Adrenal gland (tissue), 12 donors: ENCODE data around the gene NR2E1. TPM values are rescaled to one million over a fixed set of nuclear protein-coding genes. Genes with fewer than 3 reads are reported as not detected.
A peak's percentile ranks its signal among the peaks of the same experiment; 100 is the strongest.

Source experiments
- DNase-seq, 7 donors: peaks; one replicate each; pipeline ENCODE4 v3.0.0-alpha.2; 2019 to 2020
- H3K27ac ChIP-seq, 5 donors: fragments of 200-600 bp; sonication (generic) in 4 of 5; 1 replicate in 3 of 5; 2 replicates in 2 of 5; pipeline versions ENCODE4 v1.5.1 to v1.8.0; 2016 to 2020; ENCODE audit warnings: mild to moderate bottlenecking in 1 of 5
- H3K27me3 ChIP-seq: fragments of 200-600 bp; 2 replicates; pipeline ENCODE4 v1.8.0; 2021
- H3K36me3 ChIP-seq, 2 donors: fragments of 200-600 bp; replicated peaks in 1 of 2; 1 replicate in 1 of 2; 2 replicates in 1 of 2; pipeline versions ENCODE4 v1.5.1 to v1.8.0; 2018 to 2022
- H3K4me1 ChIP-seq, 2 donors: fragments of 200-600 bp; replicated peaks in 1 of 2; 1 replicate in 1 of 2; 2 replicates in 1 of 2; pipeline versions ENCODE4 v1.5.1 to v1.8.0; 2018 to 2021
- H3K4me3 ChIP-seq, 4 donors: fragments of 200-600 bp; sonication (generic) in 3 of 4; one replicate each; pipeline ENCODE4 v1.5.1; 2016 to 2018
- H3K9me3 ChIP-seq, 3 donors: fragments of 200-600 bp; sonication (generic) in 1 of 3; replicated peaks in 1 of 3; 1 replicate in 2 of 3; 2 replicates in 1 of 3; pipeline versions ENCODE4 v1.5.1 to v1.8.0; 2016 to 2021
- POLR2A ChIP-seq, 2 donors: fragments of 450-650 bp; IDR thresholded peaks; one replicate each; pipeline ENCODE4 v1.6.1; 2017; ENCODE audit warnings: antibody characterized with exemption in 2 of 2, mild to moderate bottlenecking in 2 of 2, moderate library complexity in 1 of 2
- WGBS, 4 donors: extraction: QIAGEN DNeasy Blood & Tissue Kit in 2 of 4; methylation state at CpG; one replicate each; pipeline versions ENCODE4 v1.1.5 to v1.1.7; 2013 to 2017; 5-methylcytosine and 5-hydroxymethylcytosine counted together
- intact Hi-C, 2 donors: fragments of 100-400 bp; cut with DNase I; formaldehyde crosslinking; loops; one replicate each; pipeline versions ENCODE4 v1.14.1 to v1.15.0; 2022 to 2023
- polyA plus RNA-seq, 3 donors: library from polyadenylated mRNA; stranded (reverse); fragments of 200-250 nt in 2 of 3; fragments of 350-450 nt in 1 of 3; fragmentation: Illumina TruSeq in 1 of 3; extraction: RNeasy Lipid Tissue Mini Kit (QIAGEN cat#74804) in 1 of 3; gene quantifications; one replicate each; pipeline ENCODE4 v1.2.3, GENCODE V29; 2013 to 2014
- total RNA-seq, 9 donors: library from RNA; depleted of rRNA in 4 of 9; stranded (reverse); fragments of >200 nt in 4 of 9; fragments of 120-200 nt in 1 of 9; fragmentation: NEBNext Ultra II Directional in 1 of 9; extraction: Animal tissue kit (Norgen Biotek cat#: 25700) in 1 of 9; gene quantifications; one replicate each; pipeline versions ENCODE4 v1.1.0 to v1.2.4, GENCODE V29; 2013 to 2023
- TF ChIP-seq, protein P1 (sequence below), 6 experiments: fragments of 450-650 bp in 4 of 6; fragments of 200-600 bp in 2 of 6; sonication (generic) in 1 of 6; IDR thresholded peaks; 1 replicate in 5 of 6; 2 replicates in 1 of 6; pipeline versions ENCODE4 v1.5.1 to v1.8.0; 2016 to 2021; ENCODE audit warnings: antibody characterized with exemption in 6 of 6, mild to moderate bottlenecking in 2 of 6, moderate library complexity in 1 of 6
- donor health status: healthy with polysubstance abuse.
- donor health status: Bipolar disorder and iron deficiency.
- donor health status: DM: yes; HTN: yes; CAD: no.
- donor health status: DM: no; HTN: no; CAD: no.
- donor health status: DM: no; HTN: no; CAD: no.
- donor health status: DM: yes; HTN: yes; CAD: no.

NR2E1 gene
- total and polyA plus RNA-seq, 12 donors, result 0.08 to 2.3 (median 0.61) TPM; not detected in 3

DNA sequence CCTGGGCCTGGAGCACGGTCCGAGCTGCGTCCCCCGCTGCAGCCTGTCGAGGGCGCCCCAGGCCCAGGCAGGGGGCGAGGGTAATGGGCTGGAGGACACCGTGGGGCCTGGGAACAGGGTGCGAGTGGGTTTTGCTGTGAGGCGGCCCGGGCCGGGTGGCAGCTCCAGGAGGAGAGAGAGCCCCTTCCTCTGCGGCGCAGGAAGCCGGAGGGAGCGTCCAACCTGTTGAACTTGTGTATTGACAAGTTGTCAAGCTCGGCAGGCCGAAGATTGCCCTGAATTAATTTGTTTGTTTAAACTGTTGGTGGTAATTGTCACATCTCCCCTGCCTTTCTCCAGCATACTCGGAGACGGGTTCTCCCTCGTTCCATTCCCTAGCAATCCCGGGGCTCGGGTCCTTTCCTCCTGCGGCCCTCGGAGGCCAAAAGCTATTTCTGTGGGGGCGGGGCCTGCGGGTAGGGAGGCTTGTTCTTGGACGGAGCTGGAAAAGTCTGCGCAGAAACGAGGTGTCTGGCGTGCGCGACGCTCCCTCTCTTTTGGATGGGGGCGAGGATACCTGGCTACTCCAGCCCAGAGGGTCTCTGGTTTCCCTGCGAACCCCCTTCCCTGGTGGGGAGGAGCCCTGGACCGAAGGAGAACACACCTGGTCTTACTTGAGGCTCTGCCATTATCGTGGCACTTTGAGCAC, 9.9 kb downstream of the NR2E1 start:
- 3 to 6% (median 5%) methylated on average over 25 to 38 of the region's 38 CpGs for WGBS, 4 donors

GRCh38 chr6:108176281-108177089, 10.7 kb downstream of the NR2E1 start:
- TF ChIP-seq, protein P1, sequence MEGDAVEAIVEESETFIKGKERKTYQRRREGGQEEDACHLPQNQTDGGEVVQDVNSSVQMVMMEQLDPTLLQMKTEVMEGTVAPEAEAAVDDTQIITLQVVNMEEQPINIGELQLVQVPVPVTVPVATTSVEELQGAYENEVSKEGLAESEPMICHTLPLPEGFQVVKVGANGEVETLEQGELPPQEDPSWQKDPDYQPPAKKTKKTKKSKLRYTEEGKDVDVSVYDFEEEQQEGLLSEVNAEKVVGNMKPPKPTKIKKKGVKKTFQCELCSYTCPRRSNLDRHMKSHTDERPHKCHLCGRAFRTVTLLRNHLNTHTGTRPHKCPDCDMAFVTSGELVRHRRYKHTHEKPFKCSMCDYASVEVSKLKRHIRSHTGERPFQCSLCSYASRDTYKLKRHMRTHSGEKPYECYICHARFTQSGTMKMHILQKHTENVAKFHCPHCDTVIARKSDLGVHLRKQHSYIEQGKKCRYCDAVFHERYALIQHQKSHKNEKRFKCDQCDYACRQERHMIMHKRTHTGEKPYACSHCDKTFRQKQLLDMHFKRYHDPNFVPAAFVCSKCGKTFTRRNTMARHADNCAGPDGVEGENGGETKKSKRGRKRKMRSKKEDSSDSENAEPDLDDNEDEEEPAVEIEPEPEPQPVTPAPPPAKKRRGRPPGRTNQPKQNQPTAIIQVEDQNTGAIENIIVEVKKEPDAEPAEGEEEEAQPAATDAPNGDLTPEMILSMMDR (IDR thresholded peaks at IDR 0.05), result no peak
- no peak for TF ChIP-seq POLR2A (IDR thresholded peaks at IDR 0.05)
- Histone ChIP-seq H3K27me3 (peaks cover 50% of the 10 kb centered on the region), H3K9me3 (no peaks in the 10 kb centered on the region), H3K4me1 (peaks cover 0 to 14% of the 10 kb centered on the region in 2 donors), H3K4me3 (peak overlapping the region in 2 of 4 donors; percentile 21 to 49), H3K27ac (no peak overlapping the region), H3K36me3 (no peaks in the 10 kb centered on the region)
- intact Hi-C loops, result loop anchor here in 1 of 2 donors (10.0 kb wide), 2 partner anchors 88 to 318 kb away; partner anchors contain the start of gene SNX3
- no peak for DNase-seq
- 18 to 41% (median 21%) methylated on average over 24 to 46 of the region's 46 CpGs for WGBS, 4 donors

More for the DNA sequence above, 9.9 kb downstream of the NR2E1 start:
- H3K9me3 ChIP-seq, result no peaks in the 10 kb centered on the region
- no peaks in the 10 kb centered on the region for H3K36me3 ChIP-seq
- peak overlapping the region in 2 of 4 donors; percentile 21 to 49 for H3K4me3 ChIP-seq
- TF ChIP-seq, protein P1 (IDR thresholded peaks at IDR 0.05), result peak; percentile 19 to 68 (median 62)
- no peak for TF ChIP-seq POLR2A (IDR thresholded peaks at IDR 0.05)
- peaks cover 58% of the 10 kb centered on the region for H3K27me3 ChIP-seq
- DNase-seq, result peak in 6 of 7 donors; percentile 29 to 65 (median 62)
- intact Hi-C loops, result loop anchor here in 1 of 2 donors (10.0 kb wide), 2 partner anchors 89 to 319 kb away; partner anchors contain the start of gene SNX3
- no peak overlapping the region for H3K27ac ChIP-seq
- peaks cover 0 to 14% of the 10 kb centered on the region in 2 donors for H3K4me1 ChIP-seq

- no peak for DNase-seq
- 43 to 57% (median 51%) methylated on average over 4 of the region's 4 CpGs for WGBS, 4 donors
- no peak for TF ChIP-seq POLR2A (IDR thresholded peaks at IDR 0.05)
- TF ChIP-seq, protein P1 (IDR thresholded peaks at IDR 0.05), result no peak
- Histone ChIP-seq H3K4me1 (peaks cover 0 to 14% of the 10 kb centered on the region in 2 donors), H3K9me3 (no peaks in the 10 kb centered on the region), H3K27me3 (peaks cover 23% of the 10 kb centered on the region), H3K4me3 (no peak overlapping the region), H3K27ac (no peak overlapping the region), H3K36me3 (no peaks in the 10 kb centered on the region)
- intact Hi-C loops, result loop anchor here in 1 of 2 donors (10.0 kb wide), 2 partner anchors 85 to 315 kb away; partner anchors contain the start of gene SNX3
Observed at GRCh38 chr6:108179741-108180140, 13.9 kb downstream of the NR2E1 start.

- intact Hi-C loops, result no loop called here
- 38 to 61% (median 52%) methylated on average over 1 of the region's 1 CpG for WGBS, 4 donors
- Histone ChIP-seq H3K36me3 (no peaks in the 10 kb centered on the region), H3K9me3 (no peaks in the 10 kb centered on the region), H3K4me3 (no peak overlapping the region), H3K27ac (no peak overlapping the region), H3K27me3 (peaks cover 18% of the 10 kb centered on the region), H3K4me1 (peaks cover 0 to 11% of the 10 kb centered on the region in 2 donors)
- DNase-seq, result no peak
- no peak for TF ChIP-seq POLR2A (IDR thresholded peaks at IDR 0.05)
- TF ChIP-seq, protein P1 (IDR thresholded peaks at IDR 0.05), result no peak
Observed at GRCh38 chr6:108180266-108180665, 14.4 kb downstream of the NR2E1 start.
